DND-41 (cell line): ENCODE measurements around the gene ZMIZ1.

Experiments used
- ATAC-seq: fragments of 200-7000 bp; cut with Tn5 transposase; 3 replicates; pipeline ENCODE4 v1.9.1; 2021; ENCODE audit warnings: low read depth; ENCODE audit not compliant: insufficient read depth
- DNase-seq: peaks from one replicate; pipeline ENCODE4 v3.0.0-alpha.2; 2020
- H2AFZ ChIP-seq: 2 replicates; pipeline ENCODE4 v1.6.0; 2012; ENCODE audit warnings: low read depth, low read length
- H3K27ac ChIP-seq: 2 replicates; pipeline ENCODE4 v1.5.1; 2012; ENCODE audit warnings: low read length, inconsistent platforms
- H3K27me3 ChIP-seq: fragments of 200-600 bp; sonication (generic); 2 replicates; pipeline ENCODE4 v1.6.0; 2012; ENCODE audit warnings: low read length, mild to moderate bottlenecking, inconsistent platforms; ENCODE audit not compliant: insufficient read depth, poor library complexity
- H3K36me3 ChIP-seq: 2 replicates; pipeline ENCODE4 v1.5.1; 2012; ENCODE audit warnings: low read length, inconsistent platforms; ENCODE audit not compliant: insufficient read depth
- H3K4me1 ChIP-seq: 2 replicates; pipeline ENCODE4 v1.5.1; 2012; ENCODE audit warnings: mild to moderate bottlenecking, low read length; ENCODE audit not compliant: insufficient read depth
- H3K4me2 ChIP-seq: 2 replicates; pipeline ENCODE4 v1.6.0; 2012; ENCODE audit warnings: mild to moderate bottlenecking, moderate library complexity, low read length, inconsistent platforms; ENCODE audit not compliant: insufficient read depth
- H3K4me3 ChIP-seq, 2 experiments: fragments of 200-600 bp in 1 of 2; shearing (Covaris generic) in 1 of 2; 2 replicates each; pipeline ENCODE4 v1.5.1; 2012 to 2016; ENCODE audit warnings: inconsistent platforms in 2 of 2, low read length in 2 of 2, mild to moderate bottlenecking in 2 of 2, low read depth in 1 of 2, moderate library complexity in 1 of 2
- H3K79me2 ChIP-seq: 2 replicates; pipeline ENCODE4 v1.6.0; 2012; ENCODE audit warnings: low read length, inconsistent platforms; ENCODE audit not compliant: insufficient read depth
- H3K9ac ChIP-seq: 2 replicates; pipeline ENCODE4 v1.6.0; 2012; ENCODE audit warnings: low read depth, mild to moderate bottlenecking, inconsistent platforms, low read length, moderate library complexity
- H3K9me3 ChIP-seq: 2 replicates; pipeline ENCODE4 v1.5.1; 2012; ENCODE audit warnings: low read length, moderate library complexity, mild to moderate bottlenecking, inconsistent platforms; ENCODE audit not compliant: insufficient read depth, severe bottlenecking
- H4K20me1 ChIP-seq: 2 replicates; pipeline ENCODE4 v1.6.0; 2012; ENCODE audit warnings: low read length; ENCODE audit not compliant: insufficient read depth
- EZH2 ChIP-seq: IDR thresholded peaks from 3 replicates; pipeline ENCODE4 v1.6.1; 2012; ENCODE audit warnings: borderline replicate concordance, low read depth, mild to moderate bottlenecking, moderate library complexity, low read length, inconsistent platforms; ENCODE audit not compliant: severe bottlenecking
- TF ChIP-seq, protein P1 (sequence below): IDR thresholded peaks from 2 replicates; pipeline ENCODE4 v1.5.1; 2012; ENCODE audit warnings: borderline replicate concordance, low read length, moderate library complexity, mild to moderate bottlenecking; ENCODE audit not compliant: poor library complexity, severe bottlenecking; ENCODE audit errors: extremely low read depth

The ZMIZ1 gene

DNA sequence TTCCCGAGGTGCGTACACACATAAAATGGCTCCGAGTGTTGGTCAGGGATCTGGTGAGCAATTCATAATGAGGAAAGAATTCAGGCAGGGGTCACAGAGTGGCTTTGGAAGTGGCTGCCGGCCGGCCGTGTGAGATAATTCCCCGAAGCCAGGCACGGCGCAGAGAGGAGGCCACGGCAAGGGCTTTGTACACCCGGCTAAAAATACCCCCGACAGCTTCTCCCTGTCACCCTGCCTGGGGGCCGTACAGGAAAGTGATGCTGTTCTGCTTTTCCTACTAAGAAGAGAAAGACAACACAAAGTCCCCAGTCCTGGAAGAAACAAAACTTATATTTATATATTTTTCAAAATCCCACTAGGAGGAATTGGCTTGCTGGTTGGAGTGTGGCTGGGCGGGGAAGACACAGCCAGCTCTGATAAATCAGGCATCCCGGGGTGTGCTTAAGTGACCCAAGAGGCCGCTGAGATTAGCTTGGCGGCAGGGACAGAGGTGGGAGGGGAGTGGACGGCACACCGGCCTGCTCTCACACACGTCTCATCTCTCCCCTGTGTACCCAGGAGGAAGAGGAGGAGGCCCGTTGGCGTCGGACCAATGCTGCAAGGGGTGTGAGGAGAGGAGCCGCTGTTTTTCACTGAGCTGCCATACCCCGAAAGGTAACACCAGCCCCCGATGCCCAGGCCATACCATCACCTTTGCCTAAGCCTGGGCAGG is 70.5 kb downstream of the ZMIZ1 start:
- Histone ChIP-seq H3K27ac (peak overlapping the region; percentile 99), H2AFZ (no peak overlapping the region), H3K4me2 (no peak overlapping the region), H3K4me3 (no peak overlapping the region), H3K27me3 (no peaks in the 10 kb centered on the region), H3K36me3 (peaks cover 50% of the 10 kb centered on the region), H3K9ac (no peak overlapping the region; the same call in 1 of the 2 replicates), H3K4me1 (peaks cover 59% of the 10 kb centered on the region), H3K9me3 (no peaks in the 10 kb centered on the region), H4K20me1 (no peaks in the 10 kb centered on the region), H3K79me2 (peaks cover 41% of the 10 kb centered on the region)
- ATAC-seq = no peak
- no peak for TF ChIP-seq EZH2
- TF ChIP-seq, protein P1, sequence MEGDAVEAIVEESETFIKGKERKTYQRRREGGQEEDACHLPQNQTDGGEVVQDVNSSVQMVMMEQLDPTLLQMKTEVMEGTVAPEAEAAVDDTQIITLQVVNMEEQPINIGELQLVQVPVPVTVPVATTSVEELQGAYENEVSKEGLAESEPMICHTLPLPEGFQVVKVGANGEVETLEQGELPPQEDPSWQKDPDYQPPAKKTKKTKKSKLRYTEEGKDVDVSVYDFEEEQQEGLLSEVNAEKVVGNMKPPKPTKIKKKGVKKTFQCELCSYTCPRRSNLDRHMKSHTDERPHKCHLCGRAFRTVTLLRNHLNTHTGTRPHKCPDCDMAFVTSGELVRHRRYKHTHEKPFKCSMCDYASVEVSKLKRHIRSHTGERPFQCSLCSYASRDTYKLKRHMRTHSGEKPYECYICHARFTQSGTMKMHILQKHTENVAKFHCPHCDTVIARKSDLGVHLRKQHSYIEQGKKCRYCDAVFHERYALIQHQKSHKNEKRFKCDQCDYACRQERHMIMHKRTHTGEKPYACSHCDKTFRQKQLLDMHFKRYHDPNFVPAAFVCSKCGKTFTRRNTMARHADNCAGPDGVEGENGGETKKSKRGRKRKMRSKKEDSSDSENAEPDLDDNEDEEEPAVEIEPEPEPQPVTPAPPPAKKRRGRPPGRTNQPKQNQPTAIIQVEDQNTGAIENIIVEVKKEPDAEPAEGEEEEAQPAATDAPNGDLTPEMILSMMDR = no peak
- no peak for DNase-seq

DNA sequence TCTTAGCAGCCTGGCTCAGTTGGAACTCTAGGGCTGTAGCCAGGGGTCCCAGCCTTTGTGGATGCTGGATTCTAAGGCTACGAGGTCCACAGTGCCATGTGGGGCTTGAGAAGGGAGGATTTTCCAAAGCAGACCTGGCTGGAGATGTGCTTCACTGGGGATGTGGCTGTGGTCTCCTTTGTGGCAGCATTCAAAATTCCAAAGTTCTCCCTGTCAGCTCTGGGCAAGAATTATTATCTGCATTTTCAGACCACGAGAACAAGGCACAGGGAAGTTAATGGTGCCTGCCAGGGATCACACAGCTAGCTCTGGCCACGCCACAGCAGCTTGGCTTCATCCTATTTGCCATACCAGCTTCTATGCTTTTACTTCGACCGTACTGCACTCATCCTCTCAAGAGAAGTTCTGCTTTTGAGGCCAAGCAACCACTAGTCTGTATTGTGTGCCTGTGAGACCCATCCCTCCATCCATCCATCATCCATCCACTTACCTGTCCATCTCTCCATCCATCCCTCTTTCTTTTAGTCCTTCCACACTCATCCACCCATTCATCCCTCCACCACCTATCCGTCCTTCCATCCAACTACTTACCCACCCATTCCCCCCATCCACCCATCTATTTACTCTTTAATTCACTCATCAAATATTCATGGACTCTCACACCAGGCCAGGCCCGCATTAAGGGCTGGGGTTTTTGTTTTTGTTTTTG is 71.5 kb downstream of the ZMIZ1 start:
- no peaks in the 10 kb centered on the region for H4K20me1 ChIP-seq
- H3K9me3 ChIP-seq = no peaks in the 10 kb centered on the region
- ATAC-seq (no peak), DNase-seq (no peak)
- H3K79me2 ChIP-seq = peaks cover 38% of the 10 kb centered on the region
- H3K4me1 ChIP-seq = peaks cover 65% of the 10 kb centered on the region
- H3K4me2 ChIP-seq = no peak overlapping the region
- no peak overlapping the region for H3K4me3 ChIP-seq
- peak overlapping the region; percentile 62 for H3K27ac ChIP-seq
- TF ChIP-seq, protein P1 = no peak
- TF ChIP-seq EZH2 = no peak
- H3K27me3 ChIP-seq = no peaks in the 10 kb centered on the region
- H3K9ac ChIP-seq = no peak overlapping the region
- H3K36me3 ChIP-seq = peaks cover 52% of the 10 kb centered on the region
- no peak overlapping the region for H2AFZ ChIP-seq

DNA sequence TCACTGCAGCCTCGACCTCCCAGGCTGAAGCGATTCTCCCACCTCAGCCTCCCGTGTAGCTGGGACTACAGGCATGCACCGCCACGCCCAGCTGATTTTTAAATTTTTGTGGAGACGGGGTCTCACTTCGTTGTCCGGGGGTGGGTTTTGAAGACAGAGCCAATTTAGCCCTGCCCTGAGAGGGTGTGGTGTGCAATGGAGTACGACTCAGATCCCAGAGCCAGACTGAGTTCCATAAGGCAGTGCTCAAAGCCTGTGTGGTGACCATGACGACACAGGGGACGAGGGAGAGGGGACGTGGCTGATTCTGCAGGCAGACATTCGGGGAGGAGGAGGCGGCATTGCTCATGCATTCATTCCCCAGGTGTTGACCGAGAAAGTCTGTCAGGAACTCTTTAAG is 72.1 kb downstream of the ZMIZ1 start:
- Histone ChIP-seq H3K27ac (0 out of 2 replicates have a peak overlapping the region, but pooled peaks have one; percentile 9), H3K4me3 (no peak overlapping the region), H3K9me3 (no peaks in the 10 kb centered on the region), H2AFZ (no peak overlapping the region), H3K9ac (no peak overlapping the region), H4K20me1 (no peaks in the 10 kb centered on the region), H3K79me2 (peaks cover 32% of the 10 kb centered on the region), H3K27me3 (no peaks in the 10 kb centered on the region), H3K4me2 (no peak overlapping the region), H3K4me1 (peaks cover 65% of the 10 kb centered on the region), H3K36me3 (peaks cover 52% of the 10 kb centered on the region)
- ATAC-seq (no peak), DNase-seq (no peak)
- no peak for TF ChIP-seq EZH2
- TF ChIP-seq, protein P1 = no peak
